GM19438 (cell line): ENCODE data around the gene PTPN21.

Experiments used
- ATAC-seq: cut with Tn5 transposase; IDR thresholded peaks from one replicate; pipeline ENCODE4 v1.9.1; 2021; ENCODE audit warnings: low read depth; ENCODE audit not compliant: unreplicated experiment

The PTPN21 gene

GRCh38 chr14:88476825-88477224 lies 78.0 kb downstream of the PTPN21 start:
- ATAC-seq = no peak

- ATAC-seq = no peak
Observed at GRCh38 chr14:88476214-88476774, 78.5 kb downstream of the PTPN21 start.

- ATAC-seq = no peak
Observed at GRCh38 chr14:88473791-88474190, 81.0 kb downstream of the PTPN21 start.

GRCh38 chr14:88470542-88471440 lies 84.0 kb downstream of the PTPN21 start:
- no peak for ATAC-seq

GRCh38 chr14:88468406-88468805 lies 86.4 kb downstream of the PTPN21 start:
- ATAC-seq = no peak

- ATAC-seq = no peak
Observed at GRCh38 chr14:88463318-88463717, 91.5 kb downstream of the PTPN21 start.

GRCh38 chr14:88454886-88455285 lies 99.9 kb downstream of the PTPN21 start:
- no peak for ATAC-seq

GRCh38 chr14:88452231-88452630 lies 102.6 kb downstream of the PTPN21 start:
- no peak for ATAC-seq

- no peak for ATAC-seq
Observed at GRCh38 chr14:88439088-88439487, 115.7 kb downstream of the PTPN21 start.

GRCh38 chr14:88437658-88438057 lies 117.1 kb downstream of the PTPN21 start:
- no peak for ATAC-seq

GRCh38 chr14:88430976-88431375 lies 123.8 kb downstream of the PTPN21 start:
- no peak for ATAC-seq

GRCh38 chr14:88426271-88426670 lies 128.5 kb downstream of the PTPN21 start:
- no peak for ATAC-seq

GRCh38 chr14:88424573-88424972 lies 130.2 kb downstream of the PTPN21 start:
- ATAC-seq = no peak

GRCh38 chr14:88422919-88423650 lies 131.7 kb downstream of the PTPN21 start:
- no peak for ATAC-seq

- ATAC-seq = no peak
Observed at GRCh38 chr14:88422047-88422446, 132.8 kb downstream of the PTPN21 start.

GRCh38 chr14:88421286-88421685 lies 133.5 kb downstream of the PTPN21 start:
- ATAC-seq = no peak

- no peak for ATAC-seq
Observed at GRCh38 chr14:88420187-88420586, 134.6 kb downstream of the PTPN21 start.

GRCh38 chr14:88417594-88417993 lies 137.2 kb downstream of the PTPN21 start:
- ATAC-seq = no peak
